Endothelial cell of umbilical vein (primary cell): Measurements from ENCODE around the gene FAM193A. TPM values are rescaled to one million over a fixed set of nuclear protein-coding genes. Genes with fewer than 3 reads are reported as not detected.

Experiments used
- BruUV-seq: library from RNA; stranded (reverse); fragments of 400-500 nt; replicated peaks from 2 replicates; lab custom pipeline; 2021; lab: Mats Ljungman, UMichigan
- CTCF ChIA-PET: fragments of 300-600, 350-600 bp; sonication (Branson Sonifier 250); formaldehyde crosslinking; loops from one replicate; lab custom pipeline; 2021; ENCODE audit warnings: antibody characterized with exemption, inconsistent platforms; lab: Charles Lee
- POLR2A ChIA-PET: fragments of 300-600, 350-600 bp; sonication (Branson Sonifier 250); formaldehyde crosslinking; loops from one replicate; lab custom pipeline; 2021; ENCODE audit warnings: antibody characterized with exemption, inconsistent platforms; lab: Charles Lee
- DNase-seq: peaks from one replicate; pipeline ENCODE4 v3.0.0-alpha.2; 2011; ENCODE audit warnings: low read depth, low spot score
- FAIRE-seq: peaks from 2 replicates; lab custom pipeline; 2011; peaks lifted over from hg19 to GRCh38; lab: Jason Lieb, UNC
- H2AFZ ChIP-seq: 2 replicates; pipeline ENCODE4 v1.6.0; 2012; ENCODE audit warnings: low read depth, low read length, control low read depth, inconsistent platforms
- H3K27ac ChIP-seq: 2 replicates; pipeline ENCODE4 v1.5.1; 2011; ENCODE audit warnings: low read depth, mild to moderate bottlenecking, control low read depth, low read length, moderate library complexity; ENCODE audit not compliant: insufficient read depth
- H3K27me3 ChIP-seq, 2 experiments: 2 replicates each; pipeline versions ENCODE4 v1.6.0 to v1.6.1; 2011; ENCODE audit warnings: low read length in 2 of 2, mixed read lengths in 1 of 2; ENCODE audit not compliant: control insufficient read depth in 2 of 2, insufficient read depth in 2 of 2
- H3K36me3 ChIP-seq, 2 experiments: 2 replicates in 1 of 2; 3 replicates in 1 of 2; pipeline ENCODE4 v1.5.1; 2011; ENCODE audit warnings: low read length in 2 of 2, mild to moderate bottlenecking in 1 of 2, moderate library complexity in 1 of 2; ENCODE audit not compliant: control insufficient read depth in 2 of 2, insufficient read depth in 2 of 2; ENCODE audit errors: extremely low read depth in 1 of 2
- H3K4me1 ChIP-seq: 3 replicates; pipeline ENCODE4 v1.5.1; 2011; ENCODE audit warnings: mild to moderate bottlenecking, low read length; ENCODE audit not compliant: control insufficient read depth, insufficient read depth; ENCODE audit errors: extremely low read depth
- H3K4me2 ChIP-seq: 2 replicates; pipeline ENCODE4 v1.6.1; 2011; ENCODE audit warnings: low read length, control low read depth, mixed read lengths; ENCODE audit not compliant: insufficient read depth
- H3K4me3 ChIP-seq, 3 experiments: fragments of 200-600 bp in 1 of 3; sonication (generic), shearing (Covaris generic) in 1 of 3; replicated peaks in 1 of 3; 2 replicates each; pipeline ENCODE4 v1.5.1; 2011 to 2016; ENCODE audit warnings: control low read depth in 3 of 3, low read length in 3 of 3, mild to moderate bottlenecking in 2 of 3, inconsistent platforms in 1 of 3, low read depth in 1 of 3, moderate library complexity in 1 of 3; ENCODE audit not compliant: insufficient read depth in 1 of 3
- H3K79me2 ChIP-seq: 2 replicates; pipeline ENCODE4 v1.6.0; 2012; ENCODE audit warnings: low read length, inconsistent platforms; ENCODE audit not compliant: control insufficient read depth, insufficient read depth
- H3K9ac ChIP-seq: replicated peaks from 2 replicates; pipeline ENCODE3; 2011; ENCODE audit warnings: low read length, control low read depth; ENCODE audit not compliant: insufficient read depth; ENCODE audit errors: extremely low read depth
- H3K9me1 ChIP-seq: replicated peaks from 3 replicates; pipeline ENCODE4 v1.6.0; 2011; ENCODE audit warnings: mild to moderate bottlenecking, low read length; ENCODE audit not compliant: control insufficient read depth, insufficient read depth; ENCODE audit errors: extremely low read depth
- H3K9me3 ChIP-seq: replicated peaks from 2 replicates; pipeline ENCODE4 v1.5.1; 2012; ENCODE audit warnings: low read length, inconsistent platforms; ENCODE audit not compliant: control insufficient read depth, insufficient read depth
- H4K20me1 ChIP-seq: replicated peaks from 2 replicates; pipeline ENCODE3; 2011; ENCODE audit warnings: mild to moderate bottlenecking, low read length; ENCODE audit not compliant: control insufficient read depth, insufficient read depth; ENCODE audit errors: extremely low read depth
- EZH2 ChIP-seq: IDR thresholded peaks from 2 replicates; pipeline ENCODE4 v1.6.1; 2012; ENCODE audit warnings: borderline replicate concordance, low read depth, mild to moderate bottlenecking, moderate library complexity, low read length, inconsistent platforms; ENCODE audit not compliant: severe bottlenecking
- FOS ChIP-seq: IDR thresholded peaks from 2 replicates; pipeline ENCODE4 v1.6.1; 2011; ENCODE audit warnings: mild to moderate bottlenecking, low read length, moderate library complexity, borderline replicate concordance; ENCODE audit not compliant: insufficient read depth
- GATA2 ChIP-seq: IDR thresholded peaks from 2 replicates; pipeline ENCODE4 v1.7.0; 2011; ENCODE audit warnings: low read depth, mild to moderate bottlenecking, moderate library complexity, mixed read lengths, low read length; ENCODE audit not compliant: insufficient read length, insufficient read depth
- JUN ChIP-seq: IDR thresholded peaks from 2 replicates; pipeline ENCODE4 v1.6.1; 2011; ENCODE audit warnings: borderline replicate concordance, low read depth; ENCODE audit not compliant: insufficient read length, insufficient read depth
- MYC ChIP-seq: IDR thresholded peaks from one replicate; pipeline ENCODE4 v1.6.1; 2011; ENCODE audit warnings: mild to moderate bottlenecking, low read depth, low read length
- POLR2A ChIP-seq: IDR thresholded peaks from 2 replicates; pipeline ENCODE4 v1.6.1; 2012; ENCODE audit warnings: low read depth, mild to moderate bottlenecking, control low read depth, low read length
- POLR2AphosphoS5 ChIP-seq: IDR thresholded peaks from 2 replicates; pipeline ENCODE4 v1.6.1; 2012; ENCODE audit warnings: low read depth, mild to moderate bottlenecking, control low read depth, low read length, moderate library complexity; ENCODE audit not compliant: insufficient read depth
- dilution Hi-C: fragments of 300-500 bp; cut with MboI; formaldehyde crosslinking; loops from one replicate; pipeline ENCODE4 v1.15.0; 2019; ENCODE audit warnings: low sequenced_read_pairs; ENCODE audit not compliant: extremely low pct_ligation_motif_present
- intact Hi-C: fragments of 100-400 bp; cut with micrococcal nuclease; formaldehyde crosslinking; loops from one replicate; pipeline ENCODE4 v1.10.0; 2022
- polyA plus RNA-seq, 4 experiments: library from polyadenylated mRNA; depleted of rRNA in 3 of 4; stranded (reverse) in 3 of 4; unstranded in 1 of 4; fragments of >200 nt; gene quantifications; 2 replicates each; pipeline versions ENCODE4 v1.2.1 to v1.2.3, GENCODE V29; 2011 to 2012; ENCODE audit warnings: missing spikeins in 1 of 4
- total RNA-seq: library from RNA; stranded (reverse); gene quantifications from 2 replicates; pipeline ENCODE4 v1.2.3, GENCODE V29; 2021
- TF ChIP-seq, protein P1 (sequence below), 2 donors: IDR thresholded peaks; 1 replicate in 1 of 2; 2 replicates in 1 of 2; pipeline ENCODE4 v1.5.1; 2011; ENCODE audit warnings: low read length in 2 of 2, mild to moderate bottlenecking in 2 of 2, moderate library complexity in 2 of 2, control low read depth in 1 of 2, inconsistent platforms in 1 of 2, low read depth in 1 of 2; ENCODE audit not compliant: insufficient read depth in 1 of 2; ENCODE audit errors: extremely low read depth in 1 of 2
- TF ChIP-seq, protein P2 (sequence below): IDR thresholded peaks from 2 replicates; pipeline ENCODE4 v1.6.1; 2011; ENCODE audit not compliant: insufficient read depth, insufficient read length

The FAM193A gene
- total and polyA plus RNA-seq, 2 donors (not counting 3 experiments of a cell fraction or from before 2014, with no cell fraction given) = 12.3 to 32.1 TPM

DNA sequence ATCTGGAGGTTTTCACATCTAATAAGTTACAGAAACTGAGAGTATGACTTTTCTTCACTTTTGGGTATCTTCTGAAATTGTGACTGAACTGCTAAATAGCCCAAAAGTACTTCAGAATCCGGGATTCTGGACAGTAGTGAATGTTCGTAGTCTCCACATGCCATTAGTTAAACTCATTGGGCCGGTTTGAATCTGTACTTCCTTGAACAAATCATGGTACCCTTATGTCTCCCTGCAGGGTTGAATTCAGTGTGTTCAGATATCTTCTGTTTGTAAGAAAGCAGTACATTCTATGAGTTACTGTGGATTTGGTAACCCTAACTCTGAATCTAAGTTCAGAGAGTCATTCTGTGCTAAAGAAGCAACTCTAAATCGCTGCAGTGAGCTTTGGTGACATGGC, 33.6 kb downstream of the FAM193A start:
- Histone ChIP-seq H3K79me2 (peaks cover 86% of the 10 kb centered on the region), H3K27me3 (no peaks in the 10 kb centered on the region), H4K20me1 (no peaks in the 10 kb centered on the region), H3K36me3 (peaks cover 0 to 2% of the 10 kb centered on the region in 2 experiments), H3K27ac (no peak overlapping the region), H3K4me3 (no peak overlapping the region), H2AFZ (no peak overlapping the region), H3K9ac (no peak overlapping the region), H3K9me1 (peaks cover 2% of the 10 kb centered on the region), H3K4me1 (no peaks in the 10 kb centered on the region), H3K9me3 (no peaks in the 10 kb centered on the region), H3K4me2 (no peak overlapping the region)
- ChIA-PET CTCF (no interaction called here), POLR2A (no interaction called here)
- no peak for DNase-seq
- dilution Hi-C loops = no loop called here
- BruUV-seq = no TSS peak
- intact Hi-C loops = no loop called here
- TF ChIP-seq GATA2 (no peak), POLR2A (no peak), EZH2 (no peak), FOS (no peak), MYC (no peak), JUN (no peak), POLR2AphosphoS5 (no peak)
- TF ChIP-seq, protein P1, sequence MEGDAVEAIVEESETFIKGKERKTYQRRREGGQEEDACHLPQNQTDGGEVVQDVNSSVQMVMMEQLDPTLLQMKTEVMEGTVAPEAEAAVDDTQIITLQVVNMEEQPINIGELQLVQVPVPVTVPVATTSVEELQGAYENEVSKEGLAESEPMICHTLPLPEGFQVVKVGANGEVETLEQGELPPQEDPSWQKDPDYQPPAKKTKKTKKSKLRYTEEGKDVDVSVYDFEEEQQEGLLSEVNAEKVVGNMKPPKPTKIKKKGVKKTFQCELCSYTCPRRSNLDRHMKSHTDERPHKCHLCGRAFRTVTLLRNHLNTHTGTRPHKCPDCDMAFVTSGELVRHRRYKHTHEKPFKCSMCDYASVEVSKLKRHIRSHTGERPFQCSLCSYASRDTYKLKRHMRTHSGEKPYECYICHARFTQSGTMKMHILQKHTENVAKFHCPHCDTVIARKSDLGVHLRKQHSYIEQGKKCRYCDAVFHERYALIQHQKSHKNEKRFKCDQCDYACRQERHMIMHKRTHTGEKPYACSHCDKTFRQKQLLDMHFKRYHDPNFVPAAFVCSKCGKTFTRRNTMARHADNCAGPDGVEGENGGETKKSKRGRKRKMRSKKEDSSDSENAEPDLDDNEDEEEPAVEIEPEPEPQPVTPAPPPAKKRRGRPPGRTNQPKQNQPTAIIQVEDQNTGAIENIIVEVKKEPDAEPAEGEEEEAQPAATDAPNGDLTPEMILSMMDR (IDR thresholded peaks at IDR 0.05; ENCODE audit: extremely low read depth in 1 of 2, insufficient read depth in 1 of 2, low read depth in 1 of 2, low read length in 2 of 2) = no peak
- TF ChIP-seq, protein P2, sequence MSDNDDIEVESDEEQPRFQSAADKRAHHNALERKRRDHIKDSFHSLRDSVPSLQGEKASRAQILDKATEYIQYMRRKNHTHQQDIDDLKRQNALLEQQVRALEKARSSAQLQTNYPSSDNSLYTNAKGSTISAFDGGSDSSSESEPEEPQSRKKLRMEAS = no peak
- FAIRE-seq = no peak
